Mesenchymal stem cell (in vitro differentiated cells and primary cell): ENCODE data around the gene PRKCZ.
"Not testable (repeated sequence)": the region's sequence is repeated elsewhere in the genome, so short reads cannot be mapped to it uniquely, and the experiment has no call there.

Experiments used
- DNase-seq: peaks from one replicate; pipeline ENCODE4 v3.0.0-alpha.2; 2013
- H2AFZ ChIP-seq: one replicate; pipeline ENCODE4 v1.6.1; 2013; ENCODE audit warnings: low read depth, mild to moderate bottlenecking, control low read depth, inconsistent platforms, low read length, moderate library complexity
- H2AK5ac ChIP-seq: 2 replicates; pipeline ENCODE4 v1.6.1; 2013; ENCODE audit warnings: low read length, moderate library complexity, mild to moderate bottlenecking, inconsistent platforms; ENCODE audit not compliant: severe bottlenecking
- H2BK120ac ChIP-seq: one replicate; pipeline ENCODE4 v1.6.1; 2013; ENCODE audit warnings: low read depth, mild to moderate bottlenecking, inconsistent platforms, low read length, moderate library complexity
- H2BK12ac ChIP-seq, 2 experiments: one replicate each; pipeline ENCODE4 v1.6.1; 2013; ENCODE audit warnings: inconsistent platforms in 2 of 2, low read length in 2 of 2, mild to moderate bottlenecking in 2 of 2, moderate library complexity in 2 of 2, control low read depth in 1 of 2
- H2BK15ac ChIP-seq: one replicate; pipeline ENCODE4 v1.6.1; 2013; ENCODE audit warnings: mild to moderate bottlenecking, low read depth, inconsistent platforms; ENCODE audit not compliant: poor library complexity, severe bottlenecking
- H2BK5ac ChIP-seq: 2 replicates; pipeline ENCODE4 v1.6.1; 2013; ENCODE audit warnings: low read depth, mild to moderate bottlenecking, low read length, control low read depth, inconsistent platforms; ENCODE audit not compliant: poor library complexity, severe bottlenecking
- H3K14ac ChIP-seq, 2 experiments: one replicate each; pipeline ENCODE4 v1.6.1; 2013; ENCODE audit warnings: inconsistent platforms in 2 of 2, low read length in 2 of 2, control low read depth in 1 of 2, mild to moderate bottlenecking in 1 of 2, moderate library complexity in 1 of 2
- H3K18ac ChIP-seq, 2 experiments: one replicate each; pipeline ENCODE4 v1.6.1; 2013; ENCODE audit warnings: inconsistent platforms in 2 of 2, low read length in 2 of 2, control low read depth in 1 of 2, low read depth in 1 of 2, mild to moderate bottlenecking in 1 of 2
- H3K23ac ChIP-seq, 2 experiments: one replicate each; pipeline ENCODE4 v1.6.1; 2013; ENCODE audit warnings: inconsistent platforms in 2 of 2, low read length in 2 of 2, mild to moderate bottlenecking in 2 of 2, moderate library complexity in 2 of 2, control low read depth in 1 of 2
- H3K27ac ChIP-seq: 2 replicates; pipeline ENCODE4 v1.5.1; 2013; ENCODE audit warnings: mild to moderate bottlenecking, moderate library complexity, low read length, control low read depth, inconsistent platforms; ENCODE audit not compliant: poor library complexity, severe bottlenecking
- H3K27me3 ChIP-seq, 2 experiments: 2 replicates each; pipeline versions ENCODE4 v1.6.1 to v1.7.0; 2013; ENCODE audit warnings: low read length in 2 of 2, mild to moderate bottlenecking in 2 of 2, moderate library complexity in 2 of 2, control low read depth in 1 of 2, inconsistent platforms in 1 of 2; ENCODE audit not compliant: control insufficient read depth in 1 of 2, insufficient read depth in 1 of 2
- H3K36me3 ChIP-seq, 2 experiments: 2 replicates each; pipeline versions ENCODE4 v1.6.1 to v1.7.0; 2013; ENCODE audit warnings: low read length in 2 of 2, control low read depth in 1 of 2, inconsistent platforms in 1 of 2, low read depth in 1 of 2, mild to moderate bottlenecking in 1 of 2; ENCODE audit not compliant: insufficient read depth in 2 of 2, control insufficient read depth in 1 of 2
- H3K4ac ChIP-seq, 2 experiments: one replicate each; pipeline ENCODE4 v1.6.1; 2013; ENCODE audit warnings: inconsistent platforms in 2 of 2, low read length in 2 of 2, mild to moderate bottlenecking in 2 of 2, moderate library complexity in 2 of 2, control low read depth in 1 of 2, low read depth in 1 of 2
- H3K4me1 ChIP-seq: 2 replicates; pipeline ENCODE4 v1.6.1; 2013; ENCODE audit warnings: low read depth, low read length, control low read depth; ENCODE audit not compliant: control insufficient read depth, insufficient read depth
- H3K4me2 ChIP-seq: 2 replicates; pipeline ENCODE4 v1.6.1; 2013; ENCODE audit warnings: low read length, mild to moderate bottlenecking, inconsistent platforms; ENCODE audit not compliant: poor library complexity, severe bottlenecking
- H3K4me3 ChIP-seq, 2 experiments: 2 replicates each; pipeline versions ENCODE4 v1.5.1 to v1.7.0; 2013; ENCODE audit warnings: low read length in 2 of 2, mild to moderate bottlenecking in 2 of 2, control low read depth in 1 of 2, low read depth in 1 of 2; ENCODE audit not compliant: insufficient read depth in 1 of 2
- H3K79me1 ChIP-seq: replicated peaks from 2 replicates; pipeline ENCODE4 v1.6.1; 2013; ENCODE audit warnings: mild to moderate bottlenecking, control low read depth, low read length, inconsistent platforms; ENCODE audit not compliant: poor library complexity, severe bottlenecking
- H3K9ac ChIP-seq: 2 replicates; pipeline ENCODE4 v1.7.0; 2013; ENCODE audit warnings: mild to moderate bottlenecking, low read length, moderate library complexity
- H3K9me3 ChIP-seq: 2 replicates; pipeline ENCODE4 v1.7.0; 2013; ENCODE audit warnings: mild to moderate bottlenecking, low read length; ENCODE audit not compliant: control insufficient read depth
- H4K8ac ChIP-seq: one replicate; pipeline ENCODE4 v1.6.1; 2013; ENCODE audit warnings: inconsistent platforms, mild to moderate bottlenecking, low read length, moderate library complexity
- H4K91ac ChIP-seq: one replicate; pipeline ENCODE4 v1.6.1; 2013; ENCODE audit warnings: mild to moderate bottlenecking, low read length, inconsistent platforms
- WGBS: methylation state at CpG from one replicate; pipeline ENCODE4 v1.1.7; 2013; ENCODE audit warnings: mixed read lengths; 5-methylcytosine and 5-hydroxymethylcytosine counted together

The PRKCZ gene

DNA sequence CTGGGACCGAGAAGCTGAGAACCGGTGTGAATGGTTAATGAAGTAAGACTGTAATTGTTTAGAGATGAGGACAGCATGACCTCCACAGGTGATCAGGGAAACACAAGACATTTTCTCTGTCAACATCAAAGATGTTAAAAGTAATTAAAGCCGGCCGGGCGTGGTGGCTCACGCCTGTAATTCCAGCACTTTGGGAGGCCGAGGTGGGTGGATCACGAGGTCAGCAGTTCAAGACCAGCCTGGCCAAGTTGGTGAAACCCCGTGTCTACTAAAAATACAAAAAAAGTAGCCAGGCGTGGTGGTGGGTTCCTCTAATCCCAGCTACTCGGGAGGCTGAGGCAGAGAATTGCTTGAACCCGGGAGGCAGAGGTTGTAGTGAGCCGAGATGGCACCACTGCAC, 88.9 kb downstream of the PRKCZ start:
- WGBS: 86% methylated on average over 13 of the region's 13 CpGs

DNA sequence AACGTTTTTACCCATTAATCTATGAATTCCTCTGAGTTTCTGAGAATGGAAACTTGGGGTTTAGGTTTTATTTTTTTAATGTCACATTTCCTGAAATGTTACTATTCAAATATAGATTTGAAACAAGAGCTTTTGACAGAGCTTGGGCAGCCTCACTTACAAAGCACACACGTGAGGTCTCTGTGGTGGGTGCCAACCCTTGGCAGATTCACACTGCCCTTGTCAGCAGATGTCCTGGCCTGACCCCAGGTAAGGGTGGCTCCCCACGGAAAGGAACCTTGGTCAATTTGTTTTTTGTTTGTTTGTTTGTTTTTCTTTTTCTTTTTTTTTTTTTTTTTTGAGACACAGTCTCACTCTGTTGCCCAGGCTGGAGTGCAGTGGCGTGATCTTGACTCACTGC, 90.8 kb downstream of the PRKCZ start:
- Histone ChIP-seq H3K27me3 (peaks cover 0 to 38% of the 10 kb centered on the region in 2 experiments), H3K27ac (no peak overlapping the region), H3K79me1 (no peaks in the 10 kb centered on the region), H3K4ac (no peak overlapping the region), H3K9ac (no peak overlapping the region), H3K18ac (no peak overlapping the region), H3K4me2 (no peak overlapping the region), H3K4me3 (no peak overlapping the region), H2BK5ac (no peak overlapping the region), H3K4me1 (peaks cover 15% of the 10 kb centered on the region), H3K9me3 (no peaks in the 10 kb centered on the region), H4K8ac (no peak overlapping the region), H4K91ac (no peak overlapping the region), H2AK5ac (no peak overlapping the region), H3K14ac (no peak overlapping the region), H2AFZ (no peak overlapping the region), H2BK15ac (no peak overlapping the region), H2BK12ac (no peak overlapping the region), H3K23ac (no peak overlapping the region), H3K36me3 (peaks cover 0 to 48% of the 10 kb centered on the region in 2 experiments), H2BK120ac (no peak overlapping the region)
- DNase-seq: no peak
- 89% methylated on average over 2 of the region's 4 CpGs for WGBS

More for the DNA sequence above, 88.9 kb downstream of the PRKCZ start:
- peaks cover 29% of the 10 kb centered on the region for H3K4me1 ChIP-seq
- not testable (repeated sequence) for H2AFZ ChIP-seq, H4K8ac ChIP-seq, H3K4me2 ChIP-seq, H3K14ac ChIP-seq, DNase-seq, H3K27ac ChIP-seq, H3K79me1 ChIP-seq, H3K4ac ChIP-seq, H2BK120ac ChIP-seq, H2BK15ac ChIP-seq, H2BK12ac ChIP-seq, H3K9me3 ChIP-seq, H2BK5ac ChIP-seq, H3K23ac ChIP-seq, H3K18ac ChIP-seq, H4K91ac ChIP-seq, H3K4me3 ChIP-seq, H3K9ac ChIP-seq, H2AK5ac ChIP-seq
- peaks cover 0 to 33% of the 10 kb centered on the region in 2 experiments for H3K36me3 ChIP-seq
- H3K27me3 ChIP-seq: peaks cover 0 to 33% of the 10 kb centered on the region in 2 experiments

GRCh38 chr1:2143814-2144500, 93.7 kb downstream of the PRKCZ start:
- Histone ChIP-seq H3K14ac (no peak overlapping the region), H3K79me1 (no peaks in the 10 kb centered on the region), H4K8ac (no peak overlapping the region), H3K9ac (no peak overlapping the region), H3K27ac (no peak overlapping the region), H2BK12ac (no peak overlapping the region), H3K36me3 (peaks cover 0 to 47% of the 10 kb centered on the region in 2 experiments), H3K9me3 (no peaks in the 10 kb centered on the region), H2BK15ac (no peak overlapping the region), H2AFZ (no peak overlapping the region), H3K4me2 (no peak overlapping the region), H2BK5ac (no peak overlapping the region), H3K23ac (no peak overlapping the region), H3K27me3 (peaks cover 0 to 26% of the 10 kb centered on the region in 2 experiments), H3K4me3 (no peak overlapping the region), H3K18ac (no peak overlapping the region), H3K4me1 (peaks cover 5% of the 10 kb centered on the region), H4K91ac (no peak overlapping the region), H3K4ac (no peak overlapping the region), H2BK120ac (no peak overlapping the region), H2AK5ac (no peak overlapping the region)
- 93% methylated on average over 30 of the region's 30 CpGs for WGBS
- no peak for DNase-seq

DNA sequence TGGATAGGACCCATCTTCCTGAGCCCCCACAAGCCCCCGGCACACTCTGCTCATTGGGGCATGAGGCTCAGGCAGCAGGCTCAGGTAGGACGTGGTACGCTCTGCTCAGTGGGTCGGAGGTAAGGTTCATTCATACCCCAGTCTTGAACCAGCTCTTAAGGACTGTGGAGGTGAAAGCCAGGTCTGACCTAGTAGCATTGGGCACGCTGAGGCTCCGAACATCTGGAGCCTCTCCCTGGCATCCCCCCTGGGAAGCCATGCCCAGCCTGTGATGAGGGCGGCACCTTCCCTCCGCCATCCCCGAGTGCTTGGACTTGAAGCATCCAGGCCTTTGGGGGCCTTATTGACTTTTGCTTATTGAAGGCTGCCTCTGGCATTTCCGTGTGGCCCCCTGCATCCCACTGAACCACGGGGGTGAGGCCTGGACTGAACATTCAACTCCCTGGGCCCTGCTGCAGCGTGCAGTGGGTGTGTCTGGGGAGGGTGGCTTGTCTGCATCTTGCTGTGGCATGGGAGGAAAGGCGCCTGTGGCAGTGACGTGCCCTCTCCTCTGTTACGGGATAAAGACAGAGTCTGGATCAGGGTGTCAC, 94.4 kb downstream of the PRKCZ start:
- Histone ChIP-seq H3K14ac (no peak overlapping the region), H3K4me2 (no peak overlapping the region), H2BK12ac (no peak overlapping the region), H2BK120ac (no peak overlapping the region), H2BK15ac (no peak overlapping the region), H3K27ac (no peak overlapping the region), H2BK5ac (no peak overlapping the region), H4K91ac (no peak overlapping the region), H3K18ac (no peak overlapping the region), H2AFZ (no peak overlapping the region), H3K79me1 (no peaks in the 10 kb centered on the region), H3K9ac (no peak overlapping the region), H3K27me3 (peaks cover 0 to 25% of the 10 kb centered on the region in 2 experiments), H2AK5ac (no peak overlapping the region), H3K23ac (no peak overlapping the region), H3K4ac (no peak overlapping the region), H3K4me1 (peaks cover 5% of the 10 kb centered on the region), H3K36me3 (peaks cover 0 to 54% of the 10 kb centered on the region in 2 experiments), H3K9me3 (no peaks in the 10 kb centered on the region), H4K8ac (no peak overlapping the region), H3K4me3 (peak overlapping the region in 1 of 2 experiments; percentile 16)
- no peak for DNase-seq
- WGBS: 85% methylated on average over 15 of the region's 15 CpGs
